ENCODE measurements around the gene SORCS3.

GRCh38 chr10:104925232-104925851 is 284.3 kb downstream of the SORCS3 start:
- TF ChIP-seq CTCF (IDR thresholded peaks at IDR 0.05) (peak in 2 of 4 experiments; percentile 21 to 48), EP300 (IDR thresholded peaks at IDR 0.05) (no peak), POLR2AphosphoS5 (IDR thresholded peaks at IDR 0.05) (no peak), POLR2A (IDR thresholded peaks at IDR 0.05) (no peak)

Data from sigmoid colon (tissue), 4 donors.